H1 (cell line): ENCODE measurements around the gene PTPN2. TPM values are rescaled to one million over a fixed set of nuclear protein-coding genes. Genes with fewer than 3 reads are reported as not detected.

Experiments used
- BCL11A ChIP-seq, 2 experiments: IDR thresholded peaks; one replicate each; pipeline ENCODE4 v1.6.1; 2011; ENCODE audit warnings: low read depth in 2 of 2, low read length in 2 of 2, mild to moderate bottlenecking in 2 of 2
- polyA plus RNA-seq, 7 experiments: library from polyadenylated mRNA; depleted of rRNA in 3 of 7; stranded (reverse) in 5 of 7; unstranded in 2 of 7; fragments of >200 nt in 5 of 7; fragments of 200-250 nt in 2 of 7; gene quantifications; 1 replicate in 5 of 7; 2 replicates in 1 of 7; 4 replicates in 1 of 7; pipeline versions ENCODE4 v1.2.1 to v1.2.3, GENCODE V29; 2011 to 2013; ENCODE audit warnings: missing spikeins in 2 of 7, mixed read lengths in 2 of 7
- total RNA-seq: library from RNA; stranded (reverse); fragmentation: NEBNext Ultra II Directional; extraction: Animal tissue kit (Norgen Biotek cat#: 25700); gene quantifications from 2 replicates; pipeline ENCODE4 v1.2.1, GENCODE V29; 2021

The PTPN2 gene
- total and polyA plus RNA-seq, 2 of the 8 experiments (the other 6 are each of a cell fraction or from before 2014, with no cell fraction given): 16.4 to 54.0 TPM

GRCh38 chr18:12862467-12862866 lies 21.6 kb downstream of the PTPN2 start (continued):
- no peak for TF ChIP-seq BCL11A (IDR thresholded peaks at IDR 0.05; ENCODE audit: low read depth in 2 of 2, low read length in 2 of 2)
